NK-92 treated with Interleukin-12 subunit alpha and Interleukin-12 subunit beta, amount 100 ng/mL, for 24 hours (cell line): ENCODE data around the gene HERC3.

Experiments used
- DNase-seq: peaks from one replicate; lab custom pipeline; 2025; lab: John Stamatoyannopoulos, UW

HERC3 gene

GRCh38 chr4:88720451-88721428 lies 128.5 kb downstream of the HERC3 start:
- DNase-seq = no peak

DNA sequence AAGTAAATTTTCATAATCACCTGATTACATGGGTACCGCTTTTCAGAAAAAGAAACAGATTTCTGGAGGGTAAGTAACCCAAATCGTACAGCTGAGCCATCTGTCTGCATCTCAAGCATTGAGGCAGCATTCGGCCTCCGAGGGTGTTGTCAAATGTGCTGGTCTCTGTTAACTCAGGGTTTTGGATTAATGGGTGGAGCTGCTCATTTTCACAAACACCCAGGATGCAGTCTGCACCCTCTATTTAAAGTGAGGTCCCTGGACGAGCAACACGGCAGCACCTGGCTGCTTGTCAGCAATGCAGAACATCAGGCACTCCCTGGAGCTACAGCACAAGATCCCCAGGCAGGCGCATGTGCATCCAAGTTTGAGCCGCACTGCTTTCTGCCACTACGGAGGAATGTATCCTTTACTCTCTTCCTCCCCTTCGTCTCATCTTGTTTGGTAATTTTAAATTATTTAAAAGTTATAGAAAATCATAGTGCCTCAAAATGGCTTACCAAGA lies 130.0 kb downstream of the HERC3 start:
- DNase-seq = no peak

DNA sequence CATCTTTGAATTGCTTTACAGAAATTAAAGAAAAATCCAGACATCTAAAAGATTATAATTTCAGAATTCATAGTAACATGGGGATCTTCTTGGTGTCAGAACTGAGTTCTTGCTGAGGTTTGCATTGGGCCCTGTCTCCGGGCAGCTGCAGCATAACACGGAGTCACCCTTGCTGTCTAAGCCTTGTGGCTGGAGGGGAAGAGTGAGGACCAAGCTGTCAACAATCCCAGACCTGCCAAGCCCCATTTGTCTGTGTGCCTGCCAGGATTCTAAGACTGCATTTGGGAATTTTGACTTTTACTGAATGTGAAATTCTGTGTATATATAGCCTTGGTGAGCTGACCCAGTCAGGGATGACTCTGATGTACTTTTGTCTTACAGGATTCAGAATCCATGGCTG lies 130.5 kb downstream of the HERC3 start:
- DNase-seq = no peak

DNA sequence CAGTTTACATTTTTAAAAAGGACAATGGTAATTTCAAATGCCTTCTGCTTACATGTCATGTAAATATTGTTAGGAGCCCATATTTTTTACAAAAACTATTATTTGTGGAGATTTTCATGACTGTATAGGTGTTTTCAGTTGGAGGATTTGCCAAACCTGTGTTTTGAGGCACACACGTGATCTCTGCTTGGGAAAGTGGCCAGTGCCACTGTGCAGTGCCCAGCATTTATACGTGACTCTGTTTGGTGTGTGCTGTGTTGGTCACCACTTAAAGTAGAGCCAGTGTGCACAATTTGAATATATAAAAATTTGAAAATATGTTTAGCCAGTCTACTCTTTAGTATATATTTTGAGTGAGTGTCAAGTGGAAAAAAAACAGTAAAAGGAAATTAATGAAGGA lies 132.1 kb downstream of the HERC3 start:
- no peak for DNase-seq

DNA sequence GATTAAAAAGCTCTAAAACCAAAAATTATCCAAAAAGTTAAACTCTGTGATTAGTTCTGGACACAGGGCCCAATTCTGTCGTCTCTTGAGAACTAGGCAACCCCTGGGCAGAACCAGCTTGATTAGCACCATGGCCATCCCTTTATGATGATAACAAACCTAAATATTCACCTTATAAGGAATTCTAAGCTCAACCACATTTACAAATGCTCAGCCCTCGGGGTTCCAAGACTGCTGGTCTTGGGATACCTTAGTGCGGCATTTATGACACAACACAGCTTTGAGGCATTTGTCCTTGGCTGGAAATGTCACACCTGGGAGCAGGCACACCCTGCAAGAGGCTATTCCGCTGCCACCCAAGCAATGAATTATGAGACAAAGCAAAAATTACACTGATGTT lies 132.9 kb downstream of the HERC3 start:
- no peak for DNase-seq

DNA sequence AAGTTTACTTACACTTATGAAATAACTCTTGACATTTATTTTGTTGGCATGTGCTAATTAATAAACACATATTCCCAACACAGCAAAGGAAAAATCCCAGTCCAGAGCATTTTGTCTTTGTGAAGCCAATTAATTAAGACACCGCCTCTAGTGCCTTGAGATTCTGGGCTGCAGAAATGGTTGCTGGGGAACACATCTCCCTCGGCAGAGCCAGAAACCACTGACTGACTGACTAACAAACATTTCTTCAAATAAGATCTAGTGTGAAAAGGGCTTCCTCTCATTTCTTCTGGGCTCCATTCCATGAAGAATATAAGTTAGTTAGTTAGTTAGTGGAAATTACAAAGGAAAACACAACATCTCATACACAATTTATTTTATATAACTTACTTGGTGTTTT lies 133.7 kb downstream of the HERC3 start:
- DNase-seq = no peak

- DNase-seq = no peak
These were observed 135.9 kb downstream of the HERC3 start for GRCh38 chr4:88728146-88728545.

DNA sequence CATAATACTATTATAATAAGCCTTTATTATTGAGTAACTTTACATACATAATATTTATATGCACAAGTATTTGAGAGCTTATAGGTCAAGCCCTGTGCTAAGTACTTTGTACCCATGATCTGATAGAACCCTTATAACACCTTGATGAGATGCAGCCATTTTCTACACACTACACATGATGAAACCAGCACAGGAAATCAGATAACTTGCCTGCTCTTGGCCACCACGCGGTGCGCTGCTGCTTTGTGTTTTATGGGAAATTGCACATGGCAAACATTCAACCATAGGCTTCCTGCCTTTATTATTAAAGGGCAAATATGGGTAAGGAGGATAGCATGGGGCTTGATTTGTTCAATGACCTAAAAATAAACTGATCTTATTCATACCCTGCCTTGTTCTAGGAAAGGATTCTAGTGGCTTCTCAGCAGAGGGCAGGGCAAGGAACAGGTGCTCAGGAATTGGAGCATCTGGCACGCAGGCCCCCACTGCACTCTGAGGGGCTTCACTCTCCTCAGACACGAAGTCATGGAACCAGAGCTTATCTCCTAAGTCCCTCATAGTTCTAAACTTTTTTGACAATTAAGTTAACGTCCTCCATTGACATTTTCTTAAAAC lies 137.0 kb downstream of the HERC3 start:
- no peak for DNase-seq

DNA sequence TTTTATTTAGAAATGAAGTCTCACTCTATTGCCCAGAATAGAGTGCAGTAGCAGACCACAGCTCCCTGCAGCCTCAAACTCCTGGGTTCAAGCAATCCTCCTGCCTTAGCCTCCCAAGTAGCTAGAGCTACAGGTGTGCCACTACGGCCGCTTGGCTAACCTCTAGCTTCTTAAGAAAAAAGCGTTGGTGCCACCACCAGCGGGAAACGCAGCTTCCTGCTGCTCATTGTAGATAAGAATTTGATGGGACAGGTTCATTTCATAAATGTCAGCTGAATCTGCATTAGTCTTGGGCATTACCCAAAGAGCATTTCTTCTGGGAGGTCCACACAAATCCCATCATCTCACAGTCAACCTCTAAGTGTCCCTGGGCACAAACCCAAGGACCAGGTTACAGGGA lies 138.5 kb downstream of the HERC3 start:
- DNase-seq = no peak

DNA sequence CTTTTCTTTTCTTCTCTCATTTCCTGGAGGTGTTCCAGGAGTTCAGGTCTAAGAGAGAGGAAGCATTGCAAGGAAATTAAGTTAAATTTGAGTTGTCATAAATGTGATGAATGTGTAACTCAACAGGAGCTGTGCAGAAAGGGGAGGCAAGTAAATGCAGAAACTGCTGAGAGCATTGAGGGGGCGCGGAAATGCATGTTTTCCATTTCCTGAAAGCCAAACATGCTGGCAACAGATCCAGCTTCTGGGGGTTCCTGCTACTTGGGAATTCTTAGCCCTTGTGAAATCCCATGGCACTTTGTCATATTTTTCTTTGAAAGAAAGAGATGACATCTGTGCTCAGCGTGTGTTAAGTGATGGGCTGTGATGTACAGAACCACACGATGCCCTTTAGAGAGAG lies 139.1 kb downstream of the HERC3 start:
- DNase-seq = no peak

- DNase-seq = no peak
These were observed 140.6 kb downstream of the HERC3 start for GRCh38 chr4:88732714-88733368.

DNA sequence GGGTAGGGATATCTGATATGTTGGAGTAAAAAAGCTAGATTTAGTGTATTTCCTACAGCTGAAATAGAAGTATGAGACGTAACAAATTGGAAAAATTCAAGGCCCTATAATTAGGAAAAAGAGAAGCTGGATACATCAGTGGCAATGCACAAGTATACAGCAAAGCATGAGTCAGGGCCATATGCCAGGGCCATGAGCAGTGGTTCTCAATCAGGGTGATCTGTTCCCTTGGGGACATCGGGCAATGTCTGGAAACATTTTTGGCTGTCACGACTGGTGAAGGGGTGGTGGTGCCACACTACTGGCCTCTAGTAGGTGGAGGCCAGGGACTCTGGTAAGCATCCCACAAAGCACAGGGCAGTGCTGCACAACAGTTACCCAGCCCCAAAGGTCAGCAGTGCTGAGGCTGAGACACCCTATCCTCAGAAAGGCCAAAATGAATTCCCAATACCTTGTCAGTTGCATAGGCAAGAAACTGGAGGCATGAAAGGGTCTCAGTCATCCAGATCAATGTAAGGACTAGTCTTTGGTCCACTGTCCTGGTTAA lies 142.2 kb downstream of the HERC3 start:
- no peak for DNase-seq

- DNase-seq = no peak
These were observed 143.3 kb downstream of the HERC3 start for GRCh38 chr4:88735564-88735963.

- DNase-seq = no peak
These were observed 144.0 kb downstream of the HERC3 start for GRCh38 chr4:88736264-88736663.

GRCh38 chr4:88737307-88737941 lies 145.1 kb downstream of the HERC3 start:
- DNase-seq = no peak

GRCh38 chr4:88738180-88738579 lies 145.9 kb downstream of the HERC3 start:
- DNase-seq = no peak

- DNase-seq = no peak
These were observed 150.3 kb downstream of the HERC3 start for GRCh38 chr4:88742561-88742960.

DNA sequence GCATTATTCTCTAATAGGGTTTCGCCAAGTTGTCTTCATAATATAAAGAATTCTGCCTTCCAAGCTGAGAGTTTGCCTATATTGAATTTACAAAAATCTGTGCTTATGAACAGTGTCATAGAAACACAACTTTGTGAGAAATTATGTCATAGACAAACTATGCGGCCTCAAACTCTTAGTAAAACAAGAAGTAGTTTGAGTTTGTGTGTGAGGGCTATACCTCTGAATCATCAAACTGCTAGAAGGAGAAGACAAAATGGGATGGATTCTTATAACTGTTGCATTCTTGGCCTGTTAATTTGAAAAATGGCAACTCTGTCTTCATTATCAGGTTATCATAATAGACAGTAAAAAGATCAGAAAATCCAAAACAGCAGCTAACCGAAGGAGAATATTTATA lies 151.4 kb downstream of the HERC3 start:
- DNase-seq = no peak

DNA sequence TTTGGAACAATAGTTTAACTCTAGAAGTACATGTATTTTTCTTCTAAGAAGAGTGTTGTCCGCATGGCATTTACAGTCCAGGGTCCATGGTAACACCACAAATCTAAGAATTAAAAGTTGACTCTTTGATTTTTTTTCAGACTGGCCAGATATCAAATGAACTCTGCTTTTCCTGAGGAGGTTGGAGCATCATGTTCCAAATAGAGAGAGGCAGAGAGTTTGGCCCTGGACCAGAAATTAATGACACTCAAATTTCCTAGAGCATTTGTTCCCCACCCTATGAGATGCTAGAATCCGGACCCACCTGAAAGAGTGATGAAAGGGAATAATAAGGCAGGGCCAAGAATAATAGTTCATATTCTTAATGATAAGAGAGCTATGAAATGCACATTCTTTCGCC lies 152.3 kb downstream of the HERC3 start:
- no peak for DNase-seq

DNA sequence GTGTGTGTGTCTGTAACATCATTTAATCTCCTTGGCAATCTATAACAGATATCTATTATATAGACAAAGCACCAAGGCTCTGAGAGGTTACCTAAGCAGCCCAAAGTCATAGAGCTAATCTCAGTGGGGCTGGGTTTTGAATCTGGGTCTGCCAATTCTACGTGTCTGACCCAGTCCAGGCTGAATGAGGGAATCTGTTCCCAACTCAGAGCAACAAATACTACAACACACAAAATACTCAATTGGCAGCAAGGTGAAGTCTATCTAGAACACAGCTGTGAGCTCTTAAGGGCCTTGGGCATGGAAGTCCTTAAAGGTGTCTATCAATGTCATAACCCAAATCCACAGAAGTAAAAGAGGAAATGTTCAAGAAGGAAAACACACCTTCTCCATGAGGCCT lies 152.9 kb downstream of the HERC3 start:
- DNase-seq = no peak

DNA sequence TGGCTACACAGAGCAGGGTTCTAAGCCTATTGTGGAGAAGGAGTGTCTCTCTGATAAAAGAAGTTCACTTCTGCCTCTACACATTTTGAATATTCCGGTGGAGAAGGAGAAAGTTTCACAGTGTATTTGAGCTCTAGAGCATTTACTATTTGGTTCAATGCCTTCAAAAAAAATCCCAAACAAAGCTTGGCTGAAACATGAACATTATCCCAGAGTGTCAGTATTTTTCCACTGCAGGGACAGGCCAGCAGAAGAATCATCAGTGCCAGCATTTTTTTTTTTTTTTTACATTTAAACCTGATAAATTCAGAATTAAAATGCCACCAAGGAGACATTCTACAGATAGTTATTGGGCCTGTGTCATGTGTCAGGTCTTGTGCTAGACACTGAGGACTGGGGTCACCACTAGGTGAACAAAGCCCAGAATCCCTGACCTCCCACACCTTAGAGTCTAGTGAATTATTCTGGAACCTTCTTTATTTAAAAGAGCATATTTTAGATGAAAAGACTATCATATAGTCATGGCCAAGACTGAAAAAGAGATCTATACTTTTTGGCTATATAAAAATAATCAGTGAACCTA lies 153.4 kb downstream of the HERC3 start:
- DNase-seq = no peak

DNA sequence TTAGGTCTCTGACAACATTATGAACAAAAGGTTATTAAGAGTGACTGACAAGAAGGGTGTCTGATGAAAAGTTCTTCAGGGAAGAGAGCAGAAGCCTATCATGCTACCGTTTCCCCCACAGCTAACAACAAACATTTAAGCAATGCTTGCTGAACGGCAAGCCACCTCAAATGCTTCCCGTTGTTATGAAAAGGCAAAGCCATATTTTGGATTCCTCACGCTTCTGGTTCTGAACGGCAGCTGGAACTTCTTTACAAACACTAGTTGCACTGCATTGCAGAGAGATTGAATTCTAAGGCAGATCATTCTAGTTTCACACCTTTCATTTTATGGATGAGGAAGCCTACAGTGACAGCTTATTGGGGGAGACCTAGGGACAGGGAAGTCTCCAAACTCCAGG lies 153.9 kb downstream of the HERC3 start:
- DNase-seq = no peak
